Peyer's patch (tissue), 4 donors: Measurements from ENCODE around the gene TRPM6.

Experiments
- POLR2A ChIP-seq, 2 donors: fragments of 450-650 bp; IDR thresholded peaks; one replicate each; pipeline ENCODE4 v1.5.1; 2017; ENCODE audit warnings: antibody characterized with exemption in 2 of 2, mild to moderate bottlenecking in 2 of 2, moderate library complexity in 2 of 2
- TF ChIP-seq, protein P1 (sequence below), 6 experiments: fragments of 450-650 bp in 4 of 6; fragments of 200-600 bp in 2 of 6; sonication (generic) in 1 of 6; IDR thresholded peaks; one replicate each; pipeline ENCODE4 v1.5.1; 2017 to 2019; ENCODE audit warnings: antibody characterized with exemption in 6 of 6, mild to moderate bottlenecking in 3 of 6, moderate library complexity in 1 of 6

DNA sequence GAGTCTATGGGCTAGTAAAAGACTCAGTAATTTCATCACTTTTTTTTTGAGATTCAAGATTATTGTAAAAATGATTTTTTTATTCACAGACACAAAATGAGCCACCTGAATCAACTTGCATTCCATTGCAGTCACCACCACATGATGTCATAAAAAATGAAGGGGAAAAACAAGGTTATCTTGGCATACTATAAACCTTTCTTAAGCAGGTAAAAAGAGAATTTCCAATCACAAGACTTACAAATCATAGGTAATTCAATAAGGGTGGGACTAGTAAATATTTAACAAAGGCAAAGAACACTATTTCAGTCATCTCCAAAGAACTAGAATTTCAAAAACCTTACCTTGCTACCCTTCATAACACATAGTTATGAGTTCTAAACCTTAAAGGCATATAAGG lies 30.7 kb downstream of the TRPM6 start:
- TF ChIP-seq, protein P1, sequence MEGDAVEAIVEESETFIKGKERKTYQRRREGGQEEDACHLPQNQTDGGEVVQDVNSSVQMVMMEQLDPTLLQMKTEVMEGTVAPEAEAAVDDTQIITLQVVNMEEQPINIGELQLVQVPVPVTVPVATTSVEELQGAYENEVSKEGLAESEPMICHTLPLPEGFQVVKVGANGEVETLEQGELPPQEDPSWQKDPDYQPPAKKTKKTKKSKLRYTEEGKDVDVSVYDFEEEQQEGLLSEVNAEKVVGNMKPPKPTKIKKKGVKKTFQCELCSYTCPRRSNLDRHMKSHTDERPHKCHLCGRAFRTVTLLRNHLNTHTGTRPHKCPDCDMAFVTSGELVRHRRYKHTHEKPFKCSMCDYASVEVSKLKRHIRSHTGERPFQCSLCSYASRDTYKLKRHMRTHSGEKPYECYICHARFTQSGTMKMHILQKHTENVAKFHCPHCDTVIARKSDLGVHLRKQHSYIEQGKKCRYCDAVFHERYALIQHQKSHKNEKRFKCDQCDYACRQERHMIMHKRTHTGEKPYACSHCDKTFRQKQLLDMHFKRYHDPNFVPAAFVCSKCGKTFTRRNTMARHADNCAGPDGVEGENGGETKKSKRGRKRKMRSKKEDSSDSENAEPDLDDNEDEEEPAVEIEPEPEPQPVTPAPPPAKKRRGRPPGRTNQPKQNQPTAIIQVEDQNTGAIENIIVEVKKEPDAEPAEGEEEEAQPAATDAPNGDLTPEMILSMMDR (IDR thresholded peaks at IDR 0.05), result no peak
- TF ChIP-seq POLR2A (IDR thresholded peaks at IDR 0.05), result no peak
